Activated T-cell treated with anti-CD3 and anti-CD28 coated beads for 4 hours (primary cell): ENCODE results near the gene RACK1.
"Not testable (repeated sequence)": the region's sequence is repeated elsewhere in the genome, so short reads cannot be mapped to it uniquely, and the experiment has no call there.

ENCODE experiments used
- DNase-seq: peaks from one replicate; pipeline ENCODE4 v3.0.0-alpha.2; 2020

RACK1 gene

DNA sequence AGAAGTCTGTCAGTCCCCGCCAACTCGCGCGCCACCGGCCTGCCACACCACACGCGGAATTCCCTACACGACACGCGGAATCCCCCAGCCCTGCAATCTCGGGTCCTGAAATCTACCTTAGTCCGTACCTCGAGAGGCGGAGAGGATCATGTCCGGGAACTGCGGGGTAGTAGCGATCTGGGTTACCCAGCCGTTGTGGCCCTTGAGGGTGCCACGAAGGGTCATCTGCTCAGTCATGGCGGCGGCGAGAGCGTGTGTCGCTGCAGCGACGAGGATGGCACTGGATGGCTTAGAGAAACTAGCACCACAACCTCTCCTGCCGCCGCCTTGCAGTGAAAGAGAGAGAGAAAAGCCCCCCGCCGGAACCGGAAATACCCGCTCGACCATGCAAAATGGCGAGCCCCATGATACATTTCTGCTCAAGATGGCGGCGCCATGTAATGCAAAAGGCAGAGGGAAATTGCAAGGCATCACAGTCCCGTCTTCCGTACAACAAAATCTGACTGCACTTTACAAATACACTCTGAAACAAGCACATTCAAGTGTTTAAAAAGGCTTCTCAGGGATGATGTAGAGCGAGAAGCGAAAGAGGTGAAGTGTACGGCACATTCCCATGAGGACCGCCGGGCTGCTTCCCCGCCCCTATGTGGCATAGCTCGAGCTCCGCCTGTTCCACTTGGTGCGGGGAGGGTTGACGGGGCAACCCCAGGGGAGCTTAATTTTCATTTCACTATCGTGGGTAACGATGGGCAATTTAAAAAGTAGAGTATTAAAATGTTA, at the start of gene RACK1:
TSS of gene RACK1 (minus strand) at position 343 of the 780 bp plus-strand sequence. CDS start at position 237, 106 bp downstream.
- DNase-seq: peak; percentile 85

DNA sequence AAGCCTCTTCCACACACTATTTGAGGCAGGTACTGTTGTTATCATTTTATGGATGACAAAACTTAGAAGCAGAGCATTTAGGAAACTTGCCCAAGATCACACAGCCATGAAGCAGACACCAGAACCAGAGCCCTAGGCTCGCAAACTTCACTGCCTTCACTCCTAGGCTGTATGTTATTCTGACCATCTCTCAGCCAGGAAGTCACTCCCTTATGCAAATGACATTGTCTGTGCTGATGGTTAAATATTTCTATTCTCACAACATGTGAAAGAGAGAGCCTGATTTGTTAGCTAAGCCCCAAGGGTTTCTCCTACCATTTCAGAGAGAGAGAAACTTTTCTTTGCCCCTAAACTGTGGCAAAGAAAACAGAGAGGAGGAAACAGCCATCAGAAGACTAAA, 43.6 kb upstream of the RACK1 start:
- not testable (repeated sequence) for DNase-seq

DNA sequence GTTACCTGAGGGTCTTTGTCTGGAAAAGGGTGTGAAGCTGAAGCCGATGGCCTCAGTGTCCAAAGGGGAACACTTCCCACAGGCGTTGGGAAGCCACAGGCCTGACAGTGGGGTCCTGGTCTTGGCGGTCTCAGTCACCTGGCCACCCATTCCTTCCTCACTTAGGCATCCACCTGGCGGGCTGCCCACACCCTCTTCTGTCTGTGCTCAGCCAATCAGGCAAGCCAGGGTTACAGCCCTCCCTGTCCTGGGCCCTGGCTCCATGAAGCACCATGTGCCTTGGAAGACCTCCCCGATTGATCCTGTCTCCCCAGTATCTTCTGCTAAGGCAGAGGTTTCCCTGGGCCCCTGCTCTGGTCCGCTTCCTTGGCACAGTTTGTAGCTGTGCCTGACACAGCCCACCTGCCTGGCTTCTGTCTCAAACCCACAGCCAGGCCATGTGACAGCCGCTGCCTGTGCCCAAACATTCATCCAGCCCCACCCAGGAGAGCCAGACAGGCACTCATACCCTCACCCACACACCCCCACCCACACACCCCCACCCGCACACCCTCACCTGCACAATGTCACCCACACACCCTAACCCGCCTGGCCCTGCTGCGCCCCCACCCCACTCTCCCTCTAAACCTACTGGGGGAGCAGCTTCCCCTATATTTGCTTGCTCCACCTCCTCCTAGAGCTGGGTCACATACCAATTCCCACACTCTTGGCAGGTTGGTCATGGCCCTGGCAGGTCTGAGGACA, 42.4 kb upstream of the RACK1 start:
- DNase-seq: not testable (repeated sequence)

DNA sequence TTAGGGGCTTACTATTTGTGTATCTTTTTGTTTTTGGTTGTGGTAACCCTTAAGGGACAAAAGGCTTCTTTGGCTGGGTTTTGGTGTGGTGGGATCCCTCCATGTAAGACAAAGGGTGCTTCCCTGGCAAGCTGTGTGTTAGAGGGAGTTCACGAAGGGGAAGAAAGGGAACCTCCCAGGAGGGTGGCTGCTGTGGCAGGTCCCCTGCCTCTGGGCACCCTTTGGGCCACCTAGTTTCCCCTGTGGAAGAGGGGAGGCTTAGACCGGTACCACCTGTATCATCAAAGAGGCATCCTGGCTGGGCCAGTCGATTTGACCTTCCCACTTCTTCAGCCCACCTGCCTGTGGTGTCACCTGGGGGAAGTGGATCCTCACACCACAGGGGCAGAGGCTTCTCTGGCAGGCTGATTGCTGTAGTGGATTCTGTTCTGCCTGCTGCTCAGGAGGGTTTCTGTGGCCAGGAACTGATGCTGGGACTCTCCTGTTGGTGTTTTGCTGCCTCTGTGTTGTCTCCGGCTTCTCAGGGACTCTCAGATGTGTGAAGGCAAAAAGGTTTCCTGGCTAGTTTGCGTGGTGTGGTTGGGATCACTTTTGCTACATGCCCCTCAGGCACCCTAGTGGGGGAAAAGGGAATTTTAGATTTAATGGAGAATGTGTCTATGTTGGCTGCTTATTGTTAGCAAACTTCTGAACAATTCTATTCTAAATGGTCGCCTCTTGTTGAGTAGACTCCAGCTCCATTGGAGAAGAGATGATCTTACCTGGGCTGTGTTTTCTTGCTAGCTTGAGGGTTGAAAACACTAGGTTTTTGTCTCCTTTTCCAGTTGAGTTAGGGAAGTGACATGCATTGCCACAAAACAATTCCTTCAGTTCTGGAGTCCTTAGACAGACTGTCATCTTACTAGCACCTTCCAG, 40.4 kb upstream of the RACK1 start:
- not testable (repeated sequence) for DNase-seq

DNA sequence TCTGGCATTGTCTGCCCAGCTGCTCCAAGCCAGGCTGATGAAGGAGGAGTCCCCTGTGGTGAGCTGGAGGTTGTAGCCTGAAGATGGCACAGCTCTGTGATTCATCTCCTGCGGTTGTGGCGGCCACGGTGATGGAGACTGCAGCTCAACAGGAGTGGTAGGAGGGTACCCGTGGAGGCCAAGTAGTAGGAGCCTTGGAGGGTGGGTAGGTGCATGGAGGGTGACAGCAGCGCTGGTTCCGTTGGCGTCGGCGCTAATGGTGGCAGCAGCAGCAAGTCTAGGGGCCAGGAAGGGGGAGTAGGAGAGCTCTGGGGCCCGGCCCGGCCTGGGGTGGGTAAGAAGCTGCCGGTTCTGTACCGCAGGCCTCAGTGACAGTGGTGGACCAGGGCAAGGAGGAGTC, 39.6 kb upstream of the RACK1 start:
- DNase-seq: no peak

- DNase-seq: no peak
Observed at GRCh38 chr5:181282874-181283273, 39.2 kb upstream of the RACK1 start.

DNA sequence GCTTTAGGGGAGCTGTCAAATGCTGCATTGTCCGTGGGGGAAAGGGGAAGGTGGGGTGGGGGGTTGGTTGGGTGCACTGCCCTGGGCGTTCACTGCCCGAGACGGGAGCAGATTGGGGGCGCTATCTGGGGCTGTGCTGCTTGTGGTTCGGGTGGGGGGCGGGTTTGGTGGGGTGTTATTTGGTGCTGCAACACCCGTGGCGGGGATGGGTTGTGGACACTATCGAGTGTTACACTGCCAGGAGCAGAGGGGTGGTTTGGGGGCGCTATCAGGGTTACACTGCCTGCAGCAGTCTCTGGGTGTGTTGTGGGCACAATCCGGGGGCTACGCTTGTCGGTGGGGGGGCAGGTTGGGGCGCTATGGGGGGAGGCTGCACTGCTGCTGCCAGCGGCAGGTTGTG, 38.7 kb upstream of the RACK1 start:
- not testable (repeated sequence) for DNase-seq

- no peak for DNase-seq
Observed at GRCh38 chr5:181281984-181282316, 38.2 kb upstream of the RACK1 start.

DNA sequence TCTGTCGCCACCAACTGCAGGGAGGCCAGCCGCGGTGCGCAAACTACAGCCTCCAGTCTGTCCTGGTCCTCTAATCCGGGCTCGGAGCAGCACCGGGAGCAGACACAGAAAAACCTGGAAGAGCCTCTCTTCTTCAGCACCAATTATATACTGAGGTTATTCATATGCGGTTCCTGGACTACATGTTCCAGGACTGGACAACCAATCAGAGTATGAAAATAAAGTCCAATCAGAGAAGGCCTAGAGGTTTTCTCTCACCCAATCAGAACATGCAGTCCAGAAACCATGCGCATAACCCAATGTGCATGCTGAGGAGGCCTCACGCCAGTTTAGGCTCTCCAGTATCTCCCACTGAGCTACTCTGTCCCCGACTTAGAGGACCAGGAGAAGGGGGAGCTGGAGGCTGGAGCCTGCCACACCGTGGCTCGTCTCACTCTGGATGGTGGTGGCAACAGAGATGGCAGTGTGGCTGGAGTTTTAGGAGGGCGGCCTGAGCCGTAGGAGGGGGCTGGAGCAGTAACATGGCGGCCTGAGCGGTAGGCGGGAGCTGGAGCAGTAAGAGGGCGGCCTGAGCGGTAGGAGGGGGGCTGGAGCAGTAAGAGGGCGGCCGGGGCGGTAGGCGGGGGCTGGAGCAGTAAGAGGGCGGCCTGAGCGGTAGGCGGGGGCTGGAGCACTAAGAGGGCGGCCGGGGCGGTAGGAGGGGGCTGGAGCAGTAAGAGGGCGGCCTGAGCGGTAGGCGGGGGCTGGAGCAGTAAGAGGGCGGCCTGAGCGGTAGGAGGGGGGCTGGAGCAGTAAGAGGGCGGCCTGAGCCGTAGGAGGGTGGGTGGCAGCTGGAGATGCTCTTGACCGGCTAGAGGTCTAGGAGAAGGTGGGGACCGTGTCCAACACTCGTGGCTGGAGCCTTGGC, 37.6 kb upstream of the RACK1 start:
- DNase-seq: no peak

DNA sequence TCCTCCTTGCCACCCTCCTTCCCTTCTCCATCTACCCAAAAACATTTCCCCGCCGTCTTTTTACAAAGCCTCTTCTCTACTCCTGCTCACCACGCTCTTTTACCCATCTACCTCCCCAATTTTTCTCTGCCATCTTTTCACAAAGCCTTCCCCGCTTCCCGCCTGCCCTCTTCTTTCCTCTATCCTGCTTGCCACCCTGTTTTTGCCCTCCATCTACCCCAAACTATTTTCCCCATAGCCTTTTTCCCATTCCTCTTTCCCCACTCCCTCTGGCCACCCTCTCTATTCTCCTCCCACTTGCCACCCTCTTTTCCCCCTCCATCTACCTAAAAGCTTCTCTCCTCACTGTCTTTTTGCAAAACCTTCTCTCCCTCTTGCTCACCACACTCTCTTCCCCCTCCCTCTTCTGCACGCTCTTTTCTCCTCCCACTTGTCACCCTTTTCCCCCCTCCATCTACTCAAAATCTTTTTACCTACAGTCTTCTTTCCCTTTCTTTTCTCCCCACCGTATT, 36.6 kb upstream of the RACK1 start:
- no peak for DNase-seq

DNA sequence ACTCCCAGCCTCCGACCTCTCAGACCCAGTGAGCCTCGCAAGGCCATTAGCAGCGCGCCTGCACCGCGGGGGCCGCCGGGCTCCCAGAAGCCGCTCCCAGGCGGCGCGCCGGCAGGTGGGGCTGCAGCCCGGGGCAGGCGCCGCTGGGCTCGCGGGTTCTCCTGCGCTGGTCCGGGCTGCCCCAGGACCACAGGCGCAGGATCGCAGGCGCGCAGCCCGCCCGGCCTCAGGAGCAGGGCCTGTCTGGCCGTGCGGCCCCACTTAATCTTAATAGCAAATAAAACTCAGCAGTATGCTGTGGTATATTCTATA, 29.7 kb upstream of the RACK1 start:
- not testable (repeated sequence) for DNase-seq

- no peak for DNase-seq
Observed at GRCh38 chr5:181271081-181271480, 27.4 kb upstream of the RACK1 start.

- not testable (repeated sequence) for DNase-seq
Observed at GRCh38 chr5:181267907-181268306, 24.2 kb upstream of the RACK1 start.

- DNase-seq: not testable (repeated sequence)
Observed at GRCh38 chr5:181267291-181267904, 23.7 kb upstream of the RACK1 start.

DNA sequence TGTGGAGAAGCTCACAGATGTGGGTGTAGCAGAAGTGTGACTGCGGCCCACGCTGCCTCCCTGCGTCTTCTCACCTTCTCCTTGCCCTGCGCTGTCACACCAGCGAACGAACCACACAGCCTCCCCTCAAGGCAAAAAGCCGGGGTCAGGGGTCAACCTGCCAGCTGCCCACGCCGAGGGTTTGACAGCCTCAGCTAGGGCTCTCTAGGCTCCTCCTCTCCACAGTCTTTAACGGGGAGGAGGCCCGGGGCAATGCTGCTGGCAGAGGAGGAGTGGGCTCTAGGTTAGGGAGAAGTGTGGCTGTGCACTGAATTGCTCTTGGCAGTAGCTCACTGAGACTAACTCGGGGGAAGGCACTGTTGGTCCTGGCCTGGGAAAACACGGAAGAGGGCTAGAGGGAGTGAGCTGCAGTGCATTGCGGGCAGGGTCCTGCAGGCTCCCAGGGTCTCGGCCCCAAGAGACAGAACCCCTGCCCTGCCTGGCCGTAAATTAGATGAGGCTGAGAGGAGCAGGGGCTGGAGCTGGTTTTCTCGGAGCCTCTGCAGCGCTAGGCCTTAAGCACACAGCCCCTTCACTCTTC, 21.5 kb upstream of the RACK1 start:
- DNase-seq: no peak

GRCh38 chr5:181263633-181264032, 19.9 kb upstream of the RACK1 start:
- no peak for DNase-seq

GRCh38 chr5:181261320-181262049, 17.8 kb upstream of the RACK1 start:
- peak; percentile 57 for DNase-seq

DNA sequence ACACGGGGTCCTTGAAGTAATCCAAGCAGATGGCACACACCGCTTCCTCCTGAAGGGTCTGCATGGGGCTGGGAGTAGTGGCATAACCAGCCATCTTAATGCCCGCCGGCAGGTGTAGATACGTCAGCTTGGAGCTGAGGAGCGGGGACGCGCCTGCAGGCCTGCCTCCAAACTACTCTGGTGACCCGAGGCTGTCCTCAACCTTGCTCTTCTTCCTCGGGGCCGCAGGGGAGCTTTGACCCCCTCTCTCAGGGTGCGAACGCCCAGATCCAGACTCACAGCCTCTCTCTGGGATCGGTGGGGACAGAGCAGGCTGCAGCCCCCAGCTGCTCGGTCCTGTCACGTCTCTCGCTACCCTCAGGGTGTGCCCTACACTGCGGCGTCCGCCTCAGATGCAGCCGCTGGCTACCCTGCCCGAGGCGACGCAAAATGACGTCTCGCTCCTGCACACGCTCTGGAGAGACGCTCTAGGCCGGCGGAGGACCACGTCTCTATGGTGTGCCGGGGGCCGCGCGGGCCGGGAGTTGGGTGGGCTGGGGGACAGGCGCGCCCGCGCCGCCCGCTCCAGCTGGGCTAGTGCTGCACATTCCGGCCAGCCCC, 17.1 kb upstream of the RACK1 start, which contains the start of gene TRIM52:
TSS of gene TRIM52 (minus strand) at position 424 of the 600 bp plus-strand sequence. CDS start at position 94, 330 bp downstream.
- DNase-seq: peak; percentile 87

DNA sequence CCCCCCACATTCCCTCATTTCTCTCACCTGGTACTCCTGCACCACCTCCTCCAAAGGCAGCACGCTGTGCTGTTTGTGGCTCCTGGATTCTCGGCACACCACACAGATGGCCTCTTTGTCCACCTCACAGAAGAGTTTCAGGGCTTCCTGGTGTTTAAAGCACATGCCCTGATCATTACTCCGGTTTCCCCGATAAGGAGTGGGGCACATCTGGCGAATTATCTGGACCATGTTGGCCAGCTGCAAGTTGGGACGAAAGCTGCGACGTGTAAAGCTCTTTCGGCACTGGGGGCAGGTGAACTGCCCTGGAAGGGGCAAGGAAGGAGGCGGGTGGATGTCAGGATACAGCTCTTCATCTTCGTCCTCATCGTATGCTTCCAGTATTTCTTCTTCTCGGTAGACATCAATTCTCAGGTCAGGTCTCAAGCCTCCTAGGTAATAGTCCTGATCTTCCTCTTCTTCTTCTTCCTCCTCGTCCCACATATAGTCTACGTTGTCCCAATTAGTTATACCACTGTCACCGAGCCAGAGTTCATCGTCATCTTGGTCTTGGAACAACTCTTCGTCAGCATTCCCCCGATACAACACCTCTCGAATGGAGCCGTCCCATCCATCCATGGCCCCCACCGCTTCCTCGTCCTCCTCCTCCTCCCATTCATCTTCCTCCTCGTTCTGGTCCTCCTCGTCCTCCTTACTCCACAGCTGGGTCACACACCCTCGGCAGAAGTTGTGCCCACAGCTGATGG, 16.4 kb upstream of the RACK1 start:
- DNase-seq: no peak
